AG04450 (cell line): ENCODE data around the gene MTHFD2. TPM values are rescaled to one million over a fixed set of nuclear protein-coding genes. Genes with fewer than 3 reads are reported as not detected.
"Not testable (repeated sequence)": the region's sequence is repeated elsewhere in the genome, so short reads cannot be mapped to it uniquely, and the experiment has no call there.

Experiments used
- CTCF ChIA-PET: fragments of 300-600, 350-600 bp; formaldehyde crosslinking; extraction: SDS; loops from one replicate; lab custom pipeline; 2022; ENCODE audit warnings: antibody characterized with exemption, inconsistent platforms; lab: Charles Lee
- POLR2A ChIA-PET: fragments of 350-600 bp; formaldehyde crosslinking; extraction: SDS; loops from one replicate; lab custom pipeline; 2021; ENCODE audit warnings: antibody characterized with exemption, inconsistent platforms; lab: Yijun Ruan, JAX
- DNase-seq: peaks from one replicate; pipeline ENCODE4 v3.0.0-alpha.2; 2011; ENCODE audit warnings: low read depth, low spot score
- H3K27ac ChIP-seq: one replicate; pipeline ENCODE4 v1.5.1; 2012; ENCODE audit warnings: low read depth, low read length, control low read depth
- H3K27me3 ChIP-seq: one replicate; pipeline ENCODE4 v1.6.0; 2012; ENCODE audit warnings: low read length; ENCODE audit not compliant: control insufficient read depth, insufficient read depth
- H3K4me3 ChIP-seq: 2 replicates; pipeline ENCODE4 v1.5.1; 2011; ENCODE audit warnings: mild to moderate bottlenecking, low read depth, low read length, control low read depth
- H3K9me3 ChIP-seq: 2 replicates; pipeline ENCODE4 v1.5.1; 2012; ENCODE audit warnings: low read length; ENCODE audit not compliant: control insufficient read depth, insufficient read depth
- CTCF ChIP-seq: IDR thresholded peaks from 2 replicates; pipeline ENCODE4 v1.5.1; 2011; ENCODE audit warnings: low read depth, low read length, control low read depth, inconsistent platforms
- polyA plus RNA-seq: library from polyadenylated mRNA; depleted of rRNA; stranded (reverse); fragments of >200 nt; gene quantifications from 2 replicates; pipeline ENCODE4 v1.2.3, GENCODE V29; 2011

MTHFD2 gene
- polyA plus RNA-seq, 1 experiment = 299 TPM

GRCh38 chr2:74181739-74182138 lies 16.7 kb upstream of the MTHFD2 start:
- TF ChIP-seq CTCF = no peak
- no peaks in the 10 kb centered on the region for H3K27me3 ChIP-seq
- no peak overlapping the region for H3K27ac ChIP-seq
- no peak for DNase-seq
- POLR2A ChIA-PET = interaction anchor here (0.7 kb wide), 1 partner anchor 144 kb away, joined by 3 read pairs; no protein-coding TSS in a partner anchor
- CTCF ChIA-PET = interaction anchor here (1.0 to 1.4 kb wide), 2 partner anchors 153 to 357 kb away, joined by 3 to 4 read pairs; no protein-coding TSS in a partner anchor
- peaks cover 4% of the 10 kb centered on the region; the same call in 1 of the 2 replicates for H3K9me3 ChIP-seq
- no peak overlapping the region for H3K4me3 ChIP-seq

- no peaks in the 10 kb centered on the region for H3K9me3 ChIP-seq
- CTCF ChIA-PET = no interaction called here
- POLR2A ChIA-PET = no interaction called here
Measured at GRCh38 chr2:74183878-74184277, 14.5 kb upstream of the MTHFD2 start.

GRCh38 chr2:74186038-74186437 lies 12.4 kb upstream of the MTHFD2 start:
- POLR2A ChIA-PET = no interaction called here
- CTCF ChIA-PET = no interaction called here
- Histone ChIP-seq H3K27me3 (no peaks in the 10 kb centered on the region), H3K9me3 (no peaks in the 10 kb centered on the region), H3K4me3 (no peak overlapping the region), H3K27ac (no peak overlapping the region)
- no peak for TF ChIP-seq CTCF
- DNase-seq = no peak

More at GRCh38 chr2:74183878-74184277, 14.5 kb upstream of the MTHFD2 start:
- no peak for TF ChIP-seq CTCF
- DNase-seq = no peak
- no peak overlapping the region for H3K4me3 ChIP-seq
- H3K27ac ChIP-seq = no peak overlapping the region
- no peaks in the 10 kb centered on the region for H3K27me3 ChIP-seq

- H3K27ac ChIP-seq, H3K4me3 ChIP-seq, POLR2A ChIA-PET, H3K27me3 ChIP-seq, DNase-seq, H3K9me3 ChIP-seq, CTCF ChIA-PET: not testable (repeated sequence)
Measured at GRCh38 chr2:74186706-74187105, 11.7 kb upstream of the MTHFD2 start.

- no peaks in the 10 kb centered on the region for H3K9me3 ChIP-seq
- peak overlapping the region; percentile 31 for H3K27ac ChIP-seq
- peak; percentile 50 for DNase-seq
- no peak for TF ChIP-seq CTCF
- ChIA-PET POLR2A (interaction anchor here (0.5 to 1.5 kb wide), 3 partner anchors 9 to 13 kb away, joined by 4 to 9 read pairs (median 9); partner anchors contain the start of genes MOB1A and MTHFD2), CTCF (interaction anchor here (0.6 to 0.8 kb wide), 2 partner anchors 41 to 156 kb away, joined by 3 to 5 read pairs; no protein-coding TSS in a partner anchor)
- H3K4me3 ChIP-seq = no peak overlapping the region
- peaks cover 7% of the 10 kb centered on the region for H3K27me3 ChIP-seq
Measured at GRCh38 chr2:74188018-74188601, 10.3 kb upstream of the MTHFD2 start.
